DMS53 treated with DMSO at 0.1 percent for 48 hours (cell line): ENCODE data around the gene ACO1.

Source experiments
- DNase-seq: peaks from one replicate; lab custom pipeline; 2025; ENCODE audit not compliant: unreplicated experiment; lab: John Stamatoyannopoulos, UW

ACO1 gene

GRCh38 chr9:32414856-32415255, 30.4 kb downstream of the ACO1 start:
- DNase-seq = no peak

GRCh38 chr9:32419921-32420320, 35.5 kb downstream of the ACO1 start:
- no peak for DNase-seq

GRCh38 chr9:32422237-32422806, 37.9 kb downstream of the ACO1 start:
- DNase-seq = no peak

DNA sequence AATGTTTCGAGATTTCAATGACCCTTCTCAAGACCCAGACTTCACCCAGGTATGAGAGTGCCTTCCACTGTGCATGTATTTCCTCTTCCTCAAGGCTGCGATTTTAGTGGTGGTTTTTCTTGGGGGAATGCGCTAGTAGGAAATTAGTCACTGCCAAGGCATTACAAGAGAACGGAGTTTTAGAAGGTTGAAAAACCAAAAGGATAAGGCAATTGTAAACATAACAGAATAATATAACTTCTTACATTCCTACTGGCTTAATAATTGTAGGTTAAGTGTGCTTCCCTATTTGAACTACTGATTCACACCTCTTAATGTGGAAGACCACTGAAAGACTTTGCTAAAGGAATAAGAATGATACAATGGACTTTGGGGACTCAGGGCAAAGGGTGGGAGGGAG, 38.9 kb downstream of the ACO1 start:
- DNase-seq = no peak

DNA sequence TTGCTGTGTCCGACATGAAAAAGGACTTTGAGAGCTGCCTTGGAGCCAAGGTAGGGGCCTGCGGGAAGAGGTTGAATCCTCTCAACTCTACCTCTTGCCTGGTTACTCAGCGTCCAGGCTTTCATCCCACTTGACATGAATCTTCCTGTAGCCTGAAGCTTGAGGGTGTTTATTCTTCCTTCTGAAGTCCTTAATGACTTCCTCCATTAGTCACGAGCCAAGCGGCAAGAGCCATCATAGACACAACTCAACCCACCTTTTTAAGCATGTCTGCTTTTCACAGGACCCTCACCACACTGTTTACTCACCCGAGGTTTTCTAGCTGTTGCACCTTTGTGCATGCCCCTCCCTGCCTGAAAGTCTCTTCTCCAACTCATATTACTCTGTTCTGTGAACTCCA, 40.2 kb downstream of the ACO1 start:
- no peak for DNase-seq

- DNase-seq = no peak
These were observed 42.0 kb downstream of the ACO1 start for GRCh38 chr9:32426278-32426939.

DNA sequence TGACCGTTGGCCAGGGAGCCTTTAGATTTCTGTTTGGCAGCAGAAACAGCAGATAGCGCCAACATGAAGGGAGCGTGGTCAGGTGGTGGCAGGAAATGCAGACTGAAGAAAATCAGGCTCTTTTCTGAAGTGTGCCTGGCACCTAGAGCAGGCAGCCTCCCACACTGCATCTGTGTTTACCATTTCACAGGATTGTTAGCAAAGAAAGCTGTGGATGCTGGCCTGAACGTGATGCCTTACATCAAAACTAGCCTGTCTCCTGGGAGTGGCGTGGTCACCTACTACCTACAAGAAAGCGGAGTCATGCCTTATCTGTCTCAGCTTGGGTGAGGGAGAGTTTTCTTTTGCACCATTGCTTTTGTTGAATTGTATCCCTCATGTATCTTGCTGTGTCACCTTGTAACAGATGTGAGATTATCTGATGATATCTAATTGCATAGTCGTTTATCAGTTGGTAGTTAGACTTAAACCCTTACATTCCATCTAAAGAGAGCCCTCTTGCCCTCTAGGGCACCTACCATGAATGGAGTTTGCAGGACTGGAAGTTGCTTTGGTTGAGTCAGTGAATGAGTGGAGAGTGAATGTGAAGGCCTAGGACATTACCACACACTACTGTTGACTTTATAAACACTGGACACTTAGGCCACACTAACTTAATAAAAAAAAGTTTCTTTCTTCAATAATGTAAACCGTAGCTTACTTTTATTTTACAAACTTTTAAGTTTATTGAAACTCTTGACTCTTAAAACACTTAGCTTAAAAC, 42.8 kb downstream of the ACO1 start:
- no peak for DNase-seq

DNA sequence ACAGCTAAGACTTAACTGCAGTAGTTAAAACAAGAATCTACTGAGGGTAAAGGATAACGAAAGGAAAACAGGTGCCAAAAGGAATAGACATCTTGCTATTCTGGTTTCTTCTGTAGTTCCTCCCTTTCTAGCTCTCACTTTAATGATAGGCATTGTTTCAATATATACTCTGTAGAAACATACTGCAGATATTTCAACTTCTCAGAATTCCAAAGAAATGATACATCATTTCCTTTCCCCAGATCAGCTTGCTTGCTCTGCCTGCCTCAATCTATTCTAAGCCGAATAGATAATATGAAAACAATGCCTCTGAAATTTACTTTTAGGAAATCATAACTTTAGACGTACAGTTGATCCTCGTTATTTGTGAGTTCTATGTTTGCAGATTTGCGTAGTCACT, 46.3 kb downstream of the ACO1 start:
- no peak for DNase-seq

DNA sequence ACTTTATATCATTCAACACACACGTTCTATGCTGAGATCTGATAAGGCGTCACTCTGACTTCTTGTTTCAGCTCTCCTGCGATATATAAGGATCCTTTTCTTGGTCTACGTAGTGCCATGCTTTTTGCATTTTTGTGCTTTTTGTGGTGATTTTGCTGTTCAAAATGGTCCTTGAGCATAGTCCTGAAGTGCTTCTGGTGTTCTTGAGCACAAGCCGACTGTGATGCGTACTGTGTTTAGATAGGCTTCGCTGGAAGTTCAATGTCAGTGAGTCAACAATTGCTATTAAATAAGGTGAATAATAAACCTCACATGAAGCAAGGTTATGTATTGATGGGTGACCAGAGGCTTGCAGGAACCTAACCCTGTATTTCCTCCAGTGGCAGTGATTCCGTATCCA, 46.8 kb downstream of the ACO1 start:
- DNase-seq = no peak

DNA sequence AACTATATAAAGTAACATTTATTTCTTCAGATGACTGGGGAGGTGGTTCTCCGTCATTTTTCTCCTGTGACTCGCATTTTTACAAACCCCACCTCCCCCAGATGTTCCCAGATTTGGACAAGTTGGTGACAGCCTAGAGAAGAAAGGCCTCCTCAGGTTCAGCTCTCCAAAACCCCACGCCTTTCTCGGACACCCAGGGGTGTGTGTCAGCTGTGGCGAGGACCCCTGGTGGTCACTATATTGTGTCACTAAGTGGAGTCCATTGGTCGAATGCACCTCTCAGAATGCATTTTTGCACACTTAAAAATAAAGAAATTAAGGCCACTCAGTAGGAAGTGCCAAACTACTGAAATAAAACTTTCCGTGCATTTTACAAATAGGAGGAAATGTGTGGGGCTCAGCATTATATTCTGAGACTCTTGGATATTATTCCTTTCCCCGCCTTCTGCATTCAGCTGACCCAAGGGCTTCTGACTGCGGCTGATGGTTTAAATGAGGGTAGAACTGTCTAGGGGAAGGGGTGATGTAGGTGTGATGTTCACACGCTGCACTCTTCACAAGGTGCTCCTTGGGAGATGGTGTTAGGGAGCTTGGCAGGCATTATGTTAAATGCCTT, 47.6 kb downstream of the ACO1 start:
- no peak for DNase-seq

DNA sequence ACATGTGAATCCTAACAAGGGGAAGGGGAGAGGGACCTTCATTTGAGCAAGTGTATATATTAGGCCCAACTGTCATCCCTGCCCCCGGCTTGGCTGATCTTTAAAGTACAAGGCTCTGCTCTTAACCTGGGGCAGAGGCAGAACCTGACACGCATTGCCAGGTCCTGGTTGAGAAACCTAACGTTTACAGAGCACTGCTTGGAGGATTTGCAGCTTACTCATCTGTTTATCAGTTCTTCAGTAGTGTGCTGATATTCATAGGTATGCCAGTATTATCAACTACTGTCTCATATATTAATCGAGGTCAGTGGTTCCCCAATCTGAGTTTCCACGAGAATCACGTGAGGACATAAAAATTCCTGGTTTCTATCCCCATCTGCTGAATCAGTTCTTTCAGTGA, 50.4 kb downstream of the ACO1 start:
- DNase-seq = no peak

DNA sequence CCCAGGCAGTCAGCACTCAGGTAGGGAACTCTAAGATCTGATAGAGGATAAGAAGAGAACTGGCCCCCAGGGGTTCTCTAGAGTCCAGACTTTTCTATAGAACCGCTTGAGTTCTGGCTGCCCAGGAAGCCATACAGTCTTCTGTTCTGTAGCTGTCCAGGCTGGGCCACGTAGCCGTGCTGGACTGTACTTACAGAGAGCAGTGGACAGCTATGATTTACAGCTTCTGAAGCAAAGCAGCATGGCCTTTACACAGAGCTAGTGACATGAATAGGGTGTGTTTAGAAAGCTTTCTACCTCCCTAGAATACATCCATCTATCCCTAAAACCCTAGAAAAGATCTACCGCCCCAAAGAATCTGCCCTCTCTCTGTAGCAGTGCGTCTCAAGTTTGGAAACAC, 57.2 kb downstream of the ACO1 start:
- DNase-seq = no peak

- no peak for DNase-seq
These were observed 58.0 kb downstream of the ACO1 start for GRCh38 chr9:32442433-32442832.

DNA sequence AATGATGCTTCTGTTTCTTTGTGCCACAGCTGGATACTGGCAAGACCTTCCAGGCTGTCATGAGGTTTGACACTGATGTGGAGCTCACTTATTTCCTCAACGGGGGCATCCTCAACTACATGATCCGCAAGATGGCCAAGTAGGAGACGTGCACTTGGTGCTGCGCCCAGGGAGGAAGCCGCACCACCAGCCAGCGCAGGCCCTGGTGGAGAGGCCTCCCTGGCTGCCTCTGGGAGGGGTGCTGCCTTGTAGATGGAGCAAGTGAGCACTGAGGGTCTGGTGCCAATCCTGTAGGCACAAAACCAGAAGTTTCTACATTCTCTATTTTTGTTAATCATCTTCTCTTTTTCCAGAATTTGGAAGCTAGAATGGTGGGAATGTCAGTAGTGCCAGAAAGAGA, 65.5 kb downstream of the ACO1 start:
- DNase-seq = no peak

DNA sequence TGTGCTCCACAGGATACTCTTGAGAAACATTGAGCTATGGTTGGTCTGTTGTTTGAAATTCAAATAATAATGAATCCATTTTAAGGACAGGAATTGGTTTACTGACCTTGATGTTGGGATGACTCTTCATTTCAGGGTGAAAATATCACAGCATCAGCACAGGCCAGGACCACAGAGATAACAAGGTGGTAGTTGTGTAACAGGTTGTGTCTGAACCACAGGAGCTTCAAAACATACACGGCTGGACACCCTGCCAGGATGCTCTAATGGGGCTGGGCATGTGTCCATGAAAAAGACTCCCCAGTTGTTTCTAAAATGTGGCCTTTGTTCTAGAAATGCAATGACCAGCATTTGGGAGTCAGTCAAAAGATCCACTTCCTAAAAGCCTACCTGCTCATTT, 69.8 kb downstream of the ACO1 start:
- DNase-seq = no peak

DNA sequence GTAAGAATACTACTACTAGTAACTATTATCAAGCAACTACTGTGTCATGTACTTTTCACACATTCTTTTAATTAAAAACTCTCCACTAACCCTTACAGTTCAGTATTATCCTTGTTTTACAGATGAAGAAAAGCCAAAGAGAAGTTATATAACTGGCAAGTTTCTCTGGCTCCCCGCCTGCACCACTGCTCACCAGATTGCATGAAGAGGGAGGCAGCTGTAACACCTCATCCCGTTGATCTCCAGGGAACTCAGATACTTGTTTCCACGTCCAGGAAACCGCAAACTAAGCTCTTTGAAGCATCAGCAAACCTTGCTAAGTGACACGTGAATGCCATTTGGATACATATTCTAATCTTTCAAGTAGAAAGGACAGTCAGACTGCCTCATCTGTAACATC, 71.3 kb downstream of the ACO1 start:
- no peak for DNase-seq

DNA sequence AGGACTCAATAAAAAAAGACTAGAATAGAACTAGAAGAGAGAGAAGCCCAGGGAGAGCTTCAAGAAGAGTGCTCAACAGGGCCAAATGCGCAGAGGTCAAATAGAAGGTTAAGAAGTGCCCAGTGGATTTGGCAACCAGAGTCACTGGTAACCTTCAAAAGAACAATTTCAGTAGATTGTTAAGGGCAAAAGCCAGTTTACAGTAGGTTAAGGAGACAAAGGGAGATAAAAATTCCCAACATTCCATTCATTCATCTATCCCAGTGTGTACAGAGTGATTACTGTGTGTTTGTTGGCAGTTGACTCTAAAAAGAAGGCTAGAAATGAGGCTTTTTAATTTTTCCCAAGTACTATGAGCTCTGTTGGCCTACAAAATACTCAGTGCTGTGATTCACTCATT, 72.1 kb downstream of the ACO1 start:
- DNase-seq = no peak

GRCh38 chr9:32463500-32464293, 79.3 kb downstream of the ACO1 start:
- no peak for DNase-seq

DNA sequence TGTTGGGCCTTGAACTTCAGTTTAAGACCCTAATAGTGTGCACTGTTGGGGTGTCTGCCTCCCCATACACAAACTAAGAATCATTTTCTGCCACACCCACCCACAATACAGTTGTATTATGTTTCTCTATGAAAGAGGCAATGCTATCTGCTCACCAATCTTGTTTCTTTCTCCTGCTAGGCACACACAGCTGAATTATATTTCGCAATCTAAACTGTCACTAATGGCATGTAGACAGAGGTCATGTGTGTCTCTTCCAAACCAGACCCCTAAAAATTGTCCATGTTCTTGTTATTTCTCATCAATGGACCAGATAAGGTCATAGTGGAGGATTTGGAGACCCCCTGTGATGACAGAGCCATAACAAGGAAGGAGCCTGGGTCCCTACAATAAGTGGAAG, 84.3 kb downstream of the ACO1 start:
- DNase-seq = no peak

- DNase-seq = no peak
These were observed 87.9 kb downstream of the ACO1 start for GRCh38 chr9:32472344-32472743.

GRCh38 chr9:32483343-32483742, 98.9 kb downstream of the ACO1 start:
- no peak for DNase-seq
